Spleen (tissue), 7 donors: ENCODE data around the gene MIF.

Experiments
- POLR2A ChIP-seq, 3 donors: fragments of 450-650 bp; IDR thresholded peaks; one replicate each; pipeline ENCODE4 v1.5.1; 2017; ENCODE audit warnings: antibody characterized with exemption in 3 of 3, mild to moderate bottlenecking in 1 of 3
- TF ChIP-seq, protein P1 (sequence below), 11 experiments: fragments of 200-600 bp in 7 of 11; fragments of 450-650 bp in 4 of 11; sonication (generic) in 4 of 11; IDR thresholded peaks in 8 of 11; conservative IDR thresholded peaks in 3 of 11; 1 replicate in 7 of 11; 2 replicates in 4 of 11; pipeline versions ENCODE4 v1.4.0 to v1.8.0; 2016 to 2021; ENCODE audit warnings: antibody characterized with exemption in 11 of 11, inconsistent platforms in 4 of 11, mild to moderate bottlenecking in 1 of 11
- donor health status: DM: no; HTN: no; CAD: no; lungs with moderate emphysema.
- donor health status: DM: no; HTN: no; CAD: no.
- donor health status: DM: no; HTN: no; CAD: no.

- TF ChIP-seq, protein P1, sequence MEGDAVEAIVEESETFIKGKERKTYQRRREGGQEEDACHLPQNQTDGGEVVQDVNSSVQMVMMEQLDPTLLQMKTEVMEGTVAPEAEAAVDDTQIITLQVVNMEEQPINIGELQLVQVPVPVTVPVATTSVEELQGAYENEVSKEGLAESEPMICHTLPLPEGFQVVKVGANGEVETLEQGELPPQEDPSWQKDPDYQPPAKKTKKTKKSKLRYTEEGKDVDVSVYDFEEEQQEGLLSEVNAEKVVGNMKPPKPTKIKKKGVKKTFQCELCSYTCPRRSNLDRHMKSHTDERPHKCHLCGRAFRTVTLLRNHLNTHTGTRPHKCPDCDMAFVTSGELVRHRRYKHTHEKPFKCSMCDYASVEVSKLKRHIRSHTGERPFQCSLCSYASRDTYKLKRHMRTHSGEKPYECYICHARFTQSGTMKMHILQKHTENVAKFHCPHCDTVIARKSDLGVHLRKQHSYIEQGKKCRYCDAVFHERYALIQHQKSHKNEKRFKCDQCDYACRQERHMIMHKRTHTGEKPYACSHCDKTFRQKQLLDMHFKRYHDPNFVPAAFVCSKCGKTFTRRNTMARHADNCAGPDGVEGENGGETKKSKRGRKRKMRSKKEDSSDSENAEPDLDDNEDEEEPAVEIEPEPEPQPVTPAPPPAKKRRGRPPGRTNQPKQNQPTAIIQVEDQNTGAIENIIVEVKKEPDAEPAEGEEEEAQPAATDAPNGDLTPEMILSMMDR (IDR thresholded peaks at IDR 0.05 in 8 of 11, conservative IDR thresholded peaks at IDR 0.05 in 3 of 11): no peak
- TF ChIP-seq POLR2A (IDR thresholded peaks at IDR 0.05): no peak
Observed at GRCh38 chr22:23884140-23884539, 10.0 kb upstream of the MIF start.
